GM12864 (cell line): ENCODE data around the gene MORN1.

Source experiments
- DNase-seq: peaks from one replicate; pipeline ENCODE4 v3.0.0-alpha.2; 2011; ENCODE audit warnings: low read depth
- H3K4me3 ChIP-seq: 2 replicates; pipeline ENCODE4 v1.5.1; 2011; ENCODE audit warnings: mild to moderate bottlenecking, low read depth, low read length, control low read depth
- CTCF ChIP-seq: IDR thresholded peaks from 2 replicates; pipeline ENCODE4 v1.5.1; 2011; ENCODE audit warnings: low read depth, mild to moderate bottlenecking, moderate library complexity, low read length, control low read depth, inconsistent platforms; ENCODE audit errors: missing control alignments

Gene MORN1

GRCh38 chr1:2430592-2430973, 39.2 kb upstream of the MORN1 start:
- no peak overlapping the region for H3K4me3 ChIP-seq
- TF ChIP-seq CTCF, result no peak
- no peak for DNase-seq

DNA sequence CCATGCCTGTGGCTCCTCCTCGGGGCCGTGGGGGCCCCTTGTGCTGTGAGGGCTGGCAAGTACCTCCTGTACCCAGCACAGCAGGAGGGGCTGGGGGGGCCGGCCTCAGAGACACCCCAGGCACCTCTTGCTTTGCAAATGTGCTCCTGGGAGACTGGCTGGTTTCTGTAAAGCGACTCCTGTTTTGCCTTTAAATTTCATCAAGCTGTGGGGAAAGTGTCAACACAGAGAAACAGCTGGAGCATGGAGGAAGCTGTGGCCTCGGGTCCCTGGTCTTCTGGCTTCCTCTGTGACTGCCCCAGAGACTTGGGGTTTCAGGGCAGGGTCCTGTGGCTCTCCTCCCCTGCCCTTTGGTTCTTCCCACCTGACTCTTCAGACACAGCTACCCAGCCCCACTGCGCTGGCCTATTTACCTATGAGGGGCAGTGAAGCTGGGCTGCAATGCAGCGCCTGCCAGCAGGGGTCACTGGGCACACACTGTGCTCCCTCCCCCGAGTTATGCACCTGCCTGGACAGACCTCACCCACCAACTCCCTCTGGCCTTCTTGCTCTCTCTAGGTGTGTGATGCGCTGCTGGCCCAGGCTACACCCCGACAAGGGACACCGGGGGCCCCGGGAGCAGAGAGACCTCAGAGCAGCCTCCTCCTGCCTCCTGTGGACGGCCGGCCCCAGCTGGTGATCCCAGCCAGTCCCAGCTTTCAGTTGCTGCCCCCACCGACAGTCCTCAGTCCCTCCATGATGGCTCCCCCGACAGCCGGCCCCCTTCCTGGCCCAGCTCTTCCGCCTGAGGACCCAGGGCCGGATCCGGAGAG, 38.6 kb upstream of the MORN1 start:
- no peak for DNase-seq
- TF ChIP-seq CTCF, result peak; percentile 76
- no peak overlapping the region for H3K4me3 ChIP-seq

DNA sequence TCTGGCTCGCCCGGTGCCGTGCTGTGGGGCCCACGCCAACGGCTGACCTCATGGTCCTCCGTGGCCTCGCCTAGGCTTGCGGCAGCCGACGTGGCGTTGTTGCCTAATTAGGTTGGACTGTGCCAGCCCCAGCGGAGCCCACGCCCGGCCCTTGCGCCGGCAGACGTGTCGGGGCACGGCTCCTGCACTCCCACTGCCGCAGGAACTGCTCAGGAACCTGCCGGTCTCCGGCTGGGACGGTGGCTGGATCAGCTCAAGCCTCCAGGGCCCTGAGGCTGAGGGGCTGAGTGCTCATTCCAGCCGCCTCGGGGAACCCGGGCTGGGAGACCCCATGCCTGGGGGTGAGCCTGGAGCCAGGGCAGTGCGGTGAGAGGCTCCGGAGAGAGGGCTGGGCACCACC, 37.1 kb upstream of the MORN1 start:
- no peak for TF ChIP-seq CTCF
- DNase-seq, result no peak
- no peak overlapping the region for H3K4me3 ChIP-seq

DNA sequence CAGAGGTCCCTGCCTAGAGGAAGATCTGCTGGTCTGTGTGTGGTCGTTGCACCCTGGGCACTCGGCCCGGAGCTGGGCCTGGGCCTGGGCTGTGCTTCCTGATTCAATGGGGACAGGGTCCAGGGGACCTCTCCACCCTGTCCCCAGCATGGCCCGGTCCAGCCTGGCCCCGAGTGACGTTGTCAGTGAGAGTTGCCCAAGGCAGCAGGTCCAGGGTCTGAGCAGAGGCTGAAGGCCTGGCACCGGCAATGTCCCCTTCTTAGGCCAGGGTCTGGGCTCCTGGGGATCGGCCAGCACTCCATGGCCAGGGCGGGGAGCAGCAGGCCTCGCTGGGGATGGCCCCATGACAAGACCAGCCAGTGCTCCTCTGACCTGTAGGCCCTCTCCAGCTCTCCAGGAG, 36.6 kb upstream of the MORN1 start:
- no peak for TF ChIP-seq CTCF
- no peak for DNase-seq

GRCh38 chr1:2427051-2427450, 35.7 kb upstream of the MORN1 start:
- H3K4me3 ChIP-seq, result no peak overlapping the region
- no peak for DNase-seq
- no peak for TF ChIP-seq CTCF

More for the DNA sequence above, 36.6 kb upstream of the MORN1 start:
- no peak overlapping the region for H3K4me3 ChIP-seq

- TF ChIP-seq CTCF, result no peak
- no peak for DNase-seq
- H3K4me3 ChIP-seq, result no peak overlapping the region
These were observed 35.2 kb upstream of the MORN1 start for GRCh38 chr1:2426540-2426939.

DNA sequence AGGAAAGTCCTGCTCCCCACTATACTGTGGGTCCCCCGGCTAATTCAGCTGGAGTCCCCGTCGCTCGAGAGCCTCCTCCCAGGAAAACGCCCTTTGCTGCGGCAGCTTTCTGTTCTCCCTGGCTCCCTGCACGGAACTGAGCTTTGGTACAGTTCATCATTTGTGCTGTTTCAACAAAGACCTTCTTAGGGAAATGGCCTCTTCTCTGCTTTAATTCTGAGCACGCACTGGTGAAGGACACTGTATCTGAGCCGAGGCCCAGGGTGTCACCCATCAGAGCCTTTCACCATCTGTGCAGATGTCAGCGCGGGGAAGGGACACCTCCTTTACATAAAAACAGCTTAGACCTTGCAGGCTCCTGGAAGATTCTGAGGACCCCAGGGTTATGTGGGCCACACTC, 34.5 kb upstream of the MORN1 start:
- no peak for TF ChIP-seq CTCF
- no peak overlapping the region for H3K4me3 ChIP-seq
- DNase-seq, result no peak
